AML-193 (cell line): ENCODE results near the gene WIPF1.
"Not testable (repeated sequence)": the region's sequence is repeated elsewhere in the genome, so short reads cannot be mapped to it uniquely, and the experiment has no call there.

Source experiments
- DNase-seq, 2 experiments: peaks; one replicate each; lab custom pipeline; 2025; lab: John Stamatoyannopoulos, UW

WIPF1 gene

DNA sequence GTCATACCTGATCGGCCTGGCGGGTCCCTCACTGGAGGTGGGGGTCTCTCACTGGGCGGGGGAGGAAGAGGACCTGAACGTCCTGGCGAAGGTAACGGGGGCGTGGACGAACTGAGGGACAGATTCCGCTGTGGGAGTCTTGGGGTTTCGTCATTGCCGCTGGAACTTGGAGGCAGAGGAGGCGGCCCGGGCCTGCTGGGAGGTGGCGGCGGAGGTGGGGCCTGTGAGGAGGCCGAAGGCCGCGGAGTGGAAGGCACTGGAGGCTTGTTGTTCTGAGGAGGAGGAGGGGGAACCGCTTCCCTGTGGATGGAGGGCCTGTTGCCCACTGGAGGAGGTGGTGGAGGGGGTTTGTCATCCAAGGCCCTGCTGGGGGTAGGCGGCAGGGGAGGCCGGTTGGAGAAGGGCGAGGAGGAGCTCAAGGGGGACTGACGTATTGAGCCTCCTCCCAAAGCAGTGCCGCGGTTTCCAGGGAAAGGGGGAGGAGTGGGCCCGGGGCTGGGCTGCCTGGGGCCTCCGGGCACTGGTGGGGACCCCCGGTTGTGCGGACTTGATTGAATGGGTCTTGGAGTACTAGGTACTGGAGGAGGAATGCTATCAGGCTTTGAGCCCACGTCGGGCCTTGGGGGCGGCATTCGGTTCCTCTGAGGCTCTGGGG is 25.8 kb downstream of the WIPF1 start:
- DNase-seq = no peak

DNA sequence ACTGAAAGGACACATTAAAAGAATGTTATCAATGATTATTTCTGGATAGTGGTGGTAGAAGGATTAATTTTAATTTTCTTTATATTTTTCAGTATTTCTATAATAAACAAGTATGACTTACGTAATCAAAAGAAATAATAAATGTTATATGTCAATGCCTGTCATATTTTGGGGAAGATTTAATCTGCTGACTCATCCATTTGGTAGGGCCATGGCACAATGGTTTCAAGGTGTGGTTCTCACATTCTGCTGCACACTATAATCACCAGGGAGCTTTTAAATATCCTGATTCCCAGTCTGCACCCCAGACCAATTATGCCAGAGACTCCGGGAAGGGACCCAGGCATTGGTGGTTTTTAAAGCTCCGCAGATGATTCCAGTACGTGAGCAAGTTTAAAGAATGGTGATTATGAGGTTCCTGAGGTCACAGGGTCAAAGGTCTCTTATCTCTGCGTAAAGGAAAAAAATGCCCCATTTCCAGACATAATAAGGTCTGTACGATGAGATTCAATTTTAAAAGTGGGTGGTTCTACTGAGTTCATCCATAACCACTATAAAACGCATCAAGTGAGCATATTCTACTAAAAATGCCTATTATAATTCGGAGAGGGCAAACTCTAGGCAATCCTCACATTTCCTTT is 27.2 kb downstream of the WIPF1 start:
- no peak for DNase-seq

DNA sequence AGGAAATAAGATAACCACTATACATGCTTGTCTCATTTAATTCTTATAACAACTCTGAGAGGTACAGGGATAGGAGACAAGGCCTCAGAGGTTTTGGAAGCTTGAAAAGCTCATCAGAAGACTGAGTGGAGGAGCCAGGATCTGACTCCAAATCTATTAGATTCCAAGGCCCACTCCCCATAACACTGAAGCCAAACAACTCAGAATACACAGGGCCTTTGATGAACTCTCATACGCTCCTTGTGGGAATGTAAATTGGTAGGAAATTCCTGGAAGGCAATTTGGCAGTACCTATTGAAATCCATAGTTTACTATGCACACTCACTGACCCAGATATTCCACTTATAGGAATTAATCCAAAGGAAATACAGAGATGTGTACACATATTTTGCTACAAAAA is 27.9 kb downstream of the WIPF1 start:
- no peak for DNase-seq

DNA sequence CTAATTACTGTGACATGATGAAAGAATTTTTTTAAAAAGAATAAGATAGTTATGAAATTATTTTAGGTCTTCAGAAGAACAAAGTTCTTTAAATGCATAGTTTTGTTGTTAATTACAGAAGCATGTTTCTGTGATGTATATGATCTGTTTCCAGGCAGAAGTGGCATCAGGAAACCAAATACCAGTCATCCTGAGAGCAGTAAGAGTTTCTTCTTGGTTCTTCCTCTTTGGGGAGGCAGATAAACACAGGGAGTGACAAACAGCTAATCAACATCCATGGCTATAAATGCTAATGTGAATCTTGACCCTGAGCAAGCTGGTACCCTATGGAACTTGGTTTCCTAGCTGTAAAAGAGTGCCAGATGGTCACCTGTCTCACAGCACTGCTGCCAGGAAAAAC is 29.2 kb downstream of the WIPF1 start:
- no peak for DNase-seq

DNA sequence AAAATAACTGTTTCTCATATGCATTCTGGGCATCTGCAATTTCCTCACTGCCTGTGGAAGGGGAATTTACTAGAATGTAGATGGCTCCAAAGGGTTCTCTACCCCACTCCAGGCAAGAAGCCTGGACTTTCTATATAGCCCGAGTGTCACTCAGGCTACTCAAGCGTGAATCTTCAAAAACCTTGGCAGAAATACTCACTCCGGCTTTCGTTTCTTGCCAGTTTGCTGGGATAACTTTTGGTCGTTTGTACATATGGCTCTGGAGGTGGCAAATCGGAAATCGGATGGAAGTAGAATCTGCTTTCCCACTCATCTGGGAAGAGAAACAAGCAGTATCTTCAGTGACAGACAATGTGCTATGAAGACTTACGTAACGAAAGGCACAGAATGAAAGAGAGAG is 30.7 kb downstream of the WIPF1 start:
- no peak for DNase-seq

DNA sequence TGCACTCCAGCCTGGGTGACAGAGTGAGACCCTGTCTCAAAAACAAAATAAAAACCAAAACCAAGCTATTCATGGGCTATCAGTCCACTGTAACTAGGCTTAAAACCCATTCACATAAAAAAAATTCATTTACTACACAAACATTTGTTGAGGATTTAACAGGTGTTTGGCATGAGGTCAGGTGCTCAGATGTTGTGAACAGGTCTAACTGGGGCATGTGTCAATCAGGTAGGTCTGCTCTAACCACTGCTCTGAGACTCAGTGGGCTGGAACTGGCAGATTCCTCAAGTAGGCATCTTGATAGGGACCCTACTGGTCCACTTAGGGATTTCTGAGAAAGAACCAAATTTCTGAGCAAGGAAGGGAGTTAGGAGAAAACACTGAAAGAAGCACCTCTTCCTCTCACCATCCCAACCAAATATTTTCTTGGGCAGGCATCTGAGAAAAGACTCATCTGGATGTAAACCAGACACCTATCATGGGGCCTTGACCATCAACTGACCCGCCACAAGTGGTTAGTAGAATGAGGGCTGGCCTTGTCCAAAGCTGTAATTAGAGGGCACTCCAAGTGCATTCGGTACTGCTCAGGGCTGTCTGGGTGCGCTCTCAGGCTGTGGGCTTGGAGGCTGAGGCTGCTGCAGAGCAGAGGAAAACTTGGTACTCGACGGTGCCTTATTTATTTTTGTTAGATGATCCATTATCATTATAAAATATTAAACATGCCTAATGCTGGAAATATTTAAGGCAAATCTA is 33.9 kb downstream of the WIPF1 start:
- no peak for DNase-seq

DNA sequence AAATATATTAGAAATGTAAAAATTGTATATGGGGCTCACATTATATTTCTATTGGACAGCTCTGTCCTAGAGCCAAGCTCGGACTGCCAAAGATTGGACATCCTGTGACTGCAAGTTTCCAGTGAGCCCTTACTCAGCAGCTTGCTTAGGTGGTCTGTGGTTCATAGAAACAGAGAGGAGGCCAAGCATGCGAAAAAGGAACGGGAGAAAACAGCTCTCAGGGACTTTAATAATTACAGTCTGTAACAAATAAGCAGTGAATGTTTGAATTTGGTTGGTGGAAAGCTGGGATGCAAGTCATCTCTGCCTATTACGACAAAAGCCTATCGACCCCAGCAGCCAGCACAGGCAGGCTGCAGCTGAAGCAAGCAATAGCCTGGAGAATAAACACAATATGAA is 35.6 kb downstream of the WIPF1 start:
- DNase-seq = no peak

DNA sequence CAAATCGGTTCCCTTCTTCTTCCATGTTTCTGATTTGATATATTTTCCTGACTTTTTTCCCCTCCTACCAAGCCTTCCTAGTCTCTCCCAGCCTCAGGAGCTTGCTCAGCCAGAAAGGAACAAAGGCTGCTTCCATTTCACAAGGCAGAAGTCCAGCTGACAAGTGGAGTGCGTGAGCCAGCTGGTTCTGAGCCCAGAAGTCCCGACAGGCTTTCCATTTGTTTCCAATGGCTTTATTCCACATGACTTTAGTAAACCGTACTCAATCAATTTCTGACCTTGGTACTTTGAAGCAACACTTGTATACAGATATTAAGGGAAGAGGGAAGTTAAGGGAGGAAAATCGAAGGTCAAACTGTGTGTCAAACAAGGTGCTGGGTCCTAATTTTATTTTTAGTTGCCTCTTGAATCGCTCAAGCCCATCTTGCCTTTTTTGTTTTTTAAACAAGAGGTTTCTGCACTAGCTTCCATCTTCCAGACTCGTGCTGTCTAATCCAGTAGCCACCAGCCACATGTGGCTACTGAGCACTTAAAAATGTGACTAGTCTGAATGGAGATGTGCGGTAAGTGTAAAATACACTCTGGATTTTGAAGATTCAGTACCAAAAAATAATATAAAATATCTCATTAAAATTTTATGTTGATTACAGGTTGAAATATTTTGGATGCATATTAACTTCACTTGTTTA is 36.2 kb downstream of the WIPF1 start:
- no peak for DNase-seq

DNA sequence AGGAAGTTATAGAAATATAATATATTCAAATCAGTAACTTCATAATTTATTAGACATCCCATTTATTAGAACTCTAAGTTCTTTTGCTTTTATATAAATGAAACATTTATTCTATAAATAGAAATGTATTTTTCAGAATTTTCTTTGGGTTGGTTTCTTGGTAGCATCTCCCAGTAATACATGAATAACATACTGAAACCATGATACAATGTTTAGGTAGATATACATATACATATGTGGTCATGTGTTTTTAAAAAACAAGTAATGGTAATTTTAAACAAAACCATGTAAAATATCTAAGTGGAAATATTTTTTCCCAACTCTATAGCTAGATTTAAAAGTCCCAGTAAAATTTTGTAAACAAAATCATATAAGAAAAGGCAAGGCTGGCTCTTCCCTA is 36.9 kb downstream of the WIPF1 start:
- no peak for DNase-seq

DNA sequence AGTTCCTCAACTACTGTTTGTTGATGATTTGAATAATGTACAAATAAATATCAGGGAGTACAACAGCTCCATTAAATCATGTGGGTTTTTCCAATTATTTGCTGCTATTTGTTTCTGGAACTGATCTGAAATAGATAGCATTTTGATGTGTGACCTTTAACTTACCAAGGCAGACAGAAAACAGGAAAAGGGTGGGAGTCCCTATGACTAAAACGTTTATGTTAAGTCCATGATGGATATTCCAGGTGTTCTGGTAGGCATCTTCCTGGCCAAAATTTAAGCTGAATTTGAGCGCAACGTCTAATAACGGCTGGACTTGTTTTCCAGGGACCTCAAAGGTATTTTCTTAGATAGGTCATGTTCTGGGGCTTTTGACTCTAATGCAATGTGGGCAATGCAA is 41.6 kb downstream of the WIPF1 start:
- DNase-seq = no peak

DNA sequence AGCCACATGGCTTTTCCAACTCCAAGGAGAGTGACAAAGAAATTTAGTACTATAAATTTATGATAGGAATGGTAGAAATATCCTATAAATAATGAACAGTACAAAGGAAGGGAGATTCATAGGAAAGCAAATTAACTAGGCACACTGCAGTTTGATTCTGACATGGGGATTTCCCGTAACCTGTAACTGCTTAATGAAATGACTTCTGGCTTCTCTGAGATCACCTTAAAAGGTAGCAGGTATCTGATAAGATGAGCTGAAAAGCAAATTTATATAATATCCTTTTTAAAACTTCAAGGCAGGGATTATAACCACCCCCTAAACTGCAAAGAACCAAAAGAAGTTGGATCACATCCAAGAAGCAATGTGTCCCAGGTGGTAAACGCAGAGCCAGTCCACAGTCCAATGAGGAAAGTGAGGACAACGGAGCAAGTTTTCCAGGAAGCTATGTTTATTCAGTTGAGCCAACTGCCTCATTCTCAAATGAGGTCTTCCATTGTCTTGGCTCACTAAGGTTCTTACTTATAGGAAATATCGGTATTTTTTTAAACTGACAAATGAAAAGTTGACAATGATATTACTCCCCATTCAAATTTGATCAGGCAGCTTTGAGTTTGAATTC is 43.0 kb downstream of the WIPF1 start:
- DNase-seq = no peak

DNA sequence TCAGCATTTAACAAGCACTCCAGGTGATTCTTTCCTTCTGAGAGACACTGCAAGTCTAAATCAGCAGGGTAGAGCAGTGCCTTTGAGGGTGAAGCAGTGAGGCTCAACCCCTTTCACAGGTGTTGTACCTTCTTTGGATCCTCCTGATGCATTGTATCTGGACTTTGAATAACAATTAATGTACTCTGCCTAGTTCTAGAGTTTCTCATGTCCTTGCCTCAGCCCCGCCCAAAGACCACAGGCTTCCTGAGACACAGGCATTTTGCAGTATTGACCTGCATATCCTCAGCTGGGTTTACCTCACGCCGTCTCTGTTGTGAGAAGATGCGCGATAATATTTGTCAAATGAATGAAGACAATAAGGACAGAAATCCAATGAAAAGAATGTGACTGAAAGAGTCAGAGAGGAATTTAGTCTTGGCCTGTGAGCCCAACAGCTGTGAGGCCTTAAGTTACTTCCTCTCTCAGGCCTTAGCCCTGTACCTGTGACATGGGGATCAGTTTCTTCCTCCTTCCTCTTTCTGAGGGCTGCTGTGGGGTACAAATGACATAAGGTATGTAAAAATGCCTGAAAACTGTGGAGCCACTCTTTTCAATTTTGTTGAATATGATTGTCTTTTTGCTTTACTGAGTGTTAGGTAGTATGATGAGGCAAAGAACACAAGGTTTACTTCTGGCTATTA is 43.7 kb downstream of the WIPF1 start:
- DNase-seq = peak; percentile 17 to 50

DNA sequence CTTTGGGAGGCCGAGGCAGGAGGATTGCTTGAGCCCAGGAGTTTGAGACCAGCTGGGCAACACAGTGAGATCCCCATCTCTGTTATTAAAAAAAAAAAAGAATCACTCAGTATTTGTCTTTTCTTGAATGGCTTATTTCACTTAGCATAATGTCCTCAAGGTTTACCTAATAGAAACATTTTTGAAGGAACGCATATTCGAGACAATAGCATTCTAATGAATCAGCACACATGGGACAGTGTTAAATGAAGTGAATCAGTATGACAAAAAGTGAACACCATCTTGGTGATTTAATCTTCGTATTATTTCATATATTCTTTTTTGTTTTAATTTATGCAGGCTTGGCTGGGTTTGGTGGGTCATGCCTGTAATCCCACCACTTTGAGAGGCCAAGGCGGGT is 44.7 kb downstream of the WIPF1 start:
- no peak for DNase-seq

DNA sequence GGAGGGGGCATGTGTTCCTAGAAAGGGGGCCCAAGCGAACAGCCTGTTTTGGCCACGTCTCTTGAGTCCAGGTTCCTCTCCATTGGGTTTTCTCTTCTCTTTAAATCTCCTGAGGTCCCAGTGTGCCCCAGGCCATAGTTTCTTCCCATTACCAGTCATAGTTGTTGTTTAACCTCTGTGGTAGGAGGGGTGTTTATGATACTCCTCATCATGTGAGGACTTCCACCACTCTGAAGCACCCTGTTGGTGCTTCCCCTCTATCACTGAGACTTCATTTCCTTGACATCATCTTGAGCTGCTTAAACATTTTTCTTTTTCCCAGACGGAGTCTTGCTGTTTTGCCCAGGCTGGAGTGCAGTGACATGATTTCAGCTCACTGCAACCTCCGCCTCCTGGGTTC is 45.9 kb downstream of the WIPF1 start:
- DNase-seq = no peak

DNA sequence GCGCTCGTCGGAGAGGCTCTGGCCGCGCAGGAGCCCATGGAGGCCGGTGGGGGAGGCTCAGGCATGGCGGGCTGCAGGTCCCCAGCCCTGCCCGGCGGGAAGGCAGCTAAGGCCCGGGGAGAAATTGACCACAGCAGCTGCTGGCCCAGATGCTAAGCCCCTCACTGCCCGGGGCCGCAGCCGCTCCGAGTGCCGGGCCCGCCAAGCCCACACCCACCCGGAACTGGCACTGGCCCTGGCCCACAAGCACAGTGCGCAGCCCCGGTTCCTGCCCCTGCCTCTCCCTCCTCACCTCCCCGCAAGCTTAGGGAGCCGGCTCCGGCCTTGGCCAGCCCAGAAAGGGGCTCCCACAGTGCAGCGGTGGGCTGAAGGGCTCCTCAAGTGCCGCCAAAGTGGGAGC is 49.0 kb downstream of the WIPF1 start:
- DNase-seq = not testable (repeated sequence)

DNA sequence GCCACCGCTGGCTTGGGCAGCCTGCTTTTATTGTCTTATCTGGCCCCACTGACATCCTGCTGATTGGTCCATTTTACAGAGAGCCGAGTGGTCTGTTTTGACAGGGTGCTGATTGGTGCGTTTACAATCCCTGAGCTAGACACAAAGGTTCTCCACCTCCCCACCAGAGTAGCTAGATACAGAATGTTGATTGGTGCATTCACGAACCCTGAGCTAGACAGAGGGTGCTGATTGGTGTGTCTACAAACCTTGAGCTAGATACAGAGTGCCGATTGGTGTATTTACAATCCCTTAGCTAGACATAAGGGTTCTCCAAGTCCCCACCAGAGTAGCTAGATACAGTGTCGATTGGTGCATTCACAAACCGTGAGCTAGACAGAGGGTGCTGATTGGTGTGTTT is 49.6 kb downstream of the WIPF1 start:
- not testable (repeated sequence) for DNase-seq

DNA sequence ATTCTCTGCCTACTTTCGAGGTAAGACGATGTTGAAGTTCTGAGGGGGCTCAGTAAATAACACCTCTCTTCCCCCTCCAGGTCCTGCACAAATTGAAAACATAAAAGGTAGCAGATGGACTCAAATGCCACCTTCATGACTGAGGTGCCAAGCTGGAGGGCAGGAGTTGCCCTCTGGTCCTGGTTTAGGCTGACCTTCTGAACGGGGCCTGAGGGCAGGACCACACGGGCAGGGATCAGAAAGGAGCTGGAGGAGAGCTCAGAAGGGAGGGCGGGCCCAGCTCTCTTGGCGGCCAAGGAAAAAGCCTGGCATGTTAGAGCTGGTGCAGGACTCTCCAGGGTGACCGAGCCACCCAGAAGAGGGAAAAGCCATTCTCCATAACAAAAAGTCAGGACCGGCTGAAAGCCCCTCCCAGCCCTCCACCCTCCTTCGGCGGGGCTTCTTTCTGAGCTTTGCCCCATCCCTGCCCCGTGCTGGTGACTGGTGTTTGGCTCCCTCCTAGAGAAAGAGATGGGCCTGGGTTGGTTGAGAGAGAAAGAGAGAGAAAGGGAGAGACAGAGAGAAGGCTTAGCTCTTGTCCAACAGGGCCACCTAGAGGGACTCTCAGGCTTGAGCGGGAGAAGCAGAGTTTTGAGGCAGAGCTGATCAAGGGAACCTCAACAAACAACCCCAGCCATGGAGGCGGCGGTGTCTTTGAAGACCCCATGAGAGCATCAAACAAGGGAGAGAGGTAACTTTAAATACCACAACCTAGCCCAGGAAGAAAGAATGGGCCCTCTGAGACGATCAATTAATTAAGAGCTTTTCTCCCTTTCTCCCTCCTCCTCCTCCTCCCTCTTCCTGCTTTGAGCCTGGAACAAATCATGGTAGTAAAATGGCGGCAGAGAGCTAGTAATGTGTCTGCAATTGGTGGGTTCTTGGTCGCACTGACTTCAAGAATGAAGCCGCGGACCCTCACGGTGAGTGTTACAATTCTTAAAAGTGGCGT is 50.8 kb downstream of the WIPF1 start:
- peak; percentile 42 to 52 for DNase-seq

DNA sequence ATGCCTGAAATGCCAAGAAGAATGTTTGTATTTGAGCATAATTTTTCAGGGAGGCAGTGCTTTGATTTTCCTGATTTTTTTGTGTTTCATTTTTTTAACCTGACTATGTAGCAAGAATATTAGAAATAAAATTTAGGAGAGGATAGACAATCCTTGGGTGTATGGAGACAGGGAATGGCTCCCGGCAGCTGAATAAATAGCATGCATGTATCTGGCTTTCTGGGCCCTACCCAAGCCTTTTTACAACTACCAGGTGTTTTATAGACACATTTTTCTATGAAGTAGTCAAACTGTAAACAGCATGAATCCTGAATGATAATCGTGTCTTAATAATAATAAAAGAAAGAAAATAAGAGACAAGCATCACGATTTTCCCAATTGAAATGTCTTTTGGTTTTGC is 52.4 kb downstream of the WIPF1 start:
- DNase-seq = no peak

DNA sequence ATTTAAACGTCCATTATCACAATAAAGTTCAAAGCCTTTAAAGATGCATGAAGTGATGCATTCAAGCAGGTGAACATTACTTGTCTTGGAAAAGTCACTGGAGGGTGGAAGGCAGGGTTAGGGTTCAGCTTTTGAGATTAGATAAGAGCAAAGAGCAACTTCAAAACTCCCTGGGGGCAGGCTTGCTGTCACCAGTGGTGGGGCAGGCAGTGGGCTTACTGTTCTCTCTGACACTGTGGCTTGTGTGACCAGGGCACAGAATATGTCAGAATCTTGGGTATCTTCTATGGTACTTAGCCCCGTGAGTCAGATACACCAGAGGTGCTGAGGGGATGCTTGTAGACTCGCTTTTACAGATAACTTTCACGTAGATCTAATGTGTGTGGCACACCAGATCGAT is 52.8 kb downstream of the WIPF1 start:
- no peak for DNase-seq

DNA sequence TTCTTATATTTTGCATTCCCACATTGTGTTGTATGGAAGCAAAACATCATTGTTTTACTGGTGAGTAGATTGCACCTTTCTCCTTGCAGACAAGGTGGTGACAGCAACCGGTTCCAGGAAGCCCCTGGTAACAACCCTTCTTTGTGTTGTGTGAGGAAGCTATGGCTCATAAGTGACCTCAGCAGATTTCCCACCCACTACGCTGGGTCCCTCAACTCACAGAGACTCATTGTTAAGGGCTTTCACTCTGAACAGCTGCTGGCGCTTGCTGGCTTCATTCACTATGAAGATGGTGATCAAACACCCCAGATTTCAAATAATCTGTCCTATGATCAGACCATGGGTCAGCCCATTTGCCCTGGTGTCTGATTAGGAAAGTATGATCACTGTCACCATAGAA is 53.4 kb downstream of the WIPF1 start:
- no peak for DNase-seq

DNA sequence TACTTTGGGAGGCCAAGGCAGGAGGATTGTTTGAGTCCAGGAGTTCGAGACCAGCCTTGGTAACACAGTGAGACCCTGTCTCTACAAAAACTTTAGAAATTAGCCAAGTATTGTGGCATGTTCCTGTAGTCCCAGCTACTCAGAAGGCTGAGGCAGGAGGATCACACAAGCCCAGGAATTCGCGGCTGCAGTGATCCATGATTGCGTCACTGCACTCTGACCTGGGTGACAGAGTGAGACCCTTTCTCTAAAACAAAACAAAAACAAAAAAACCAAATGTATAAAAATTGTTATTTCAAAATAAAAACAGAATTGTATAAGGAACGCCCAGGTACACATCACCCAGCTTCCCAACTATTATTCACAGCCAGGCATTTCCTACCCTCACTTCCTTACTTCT is 56.7 kb downstream of the WIPF1 start:
- no peak for DNase-seq
